ENCODE results near the gene ATAD3A. TPM values are rescaled to one million over a fixed set of nuclear protein-coding genes. Genes with fewer than 3 reads are reported as not detected.
A peak's percentile ranks its signal among the peaks of the same experiment; 100 is the strongest.

ATAD3A gene
- total and polyA plus RNA-seq, 9 of the 15 experiments (the other 6 are each of a cell fraction or from before 2014, with no cell fraction given), result 0.10 to 173 (median 36.7) TPM

- TF ChIP-seq E2F8 (IDR thresholded peaks at IDR 0.05; ENCODE audit: low read depth, partially characterized antibody) (peak; percentile 88), SMARCC2 (IDR thresholded peaks at IDR 0.05; ENCODE audit: low read depth) (no peak), TAF9B (IDR thresholded peaks at IDR 0.05; ENCODE audit: partially characterized antibody) (peak; percentile 2), THRAP3 (IDR thresholded peaks at IDR 0.05; ENCODE audit: borderline replicate concordance) (peak; percentile 93), TCF3 (CRISPR knock-in tag; IDR thresholded peaks at IDR 0.05) (0 out of 2 replicates have a peak, but pooled peaks have one; percentile 5), NCOR1 (IDR thresholded peaks at IDR 0.05) (peak; percentile 36; the same call in 1 of the 2 replicates), CCAR2 (IDR thresholded peaks at IDR 0.05; ENCODE audit: low read depth, low read length) (no peak), HMBOX1 (IDR thresholded peaks at IDR 0.05) (peak; percentile 86), ZBTB2 (IDR thresholded peaks at IDR 0.05) (peak; percentile 11; the same call in 1 of the 2 replicates), ELF4 (CRISPR knock-in tag; IDR thresholded peaks at IDR 0.05) (peak; percentile 30; the same call in 1 of the 2 replicates), TRIM24 (IDR thresholded peaks at IDR 0.05) (0 out of 4 replicates have a peak, but pooled peaks of 1 of the 2 experiments have one; percentile 37), POLR2AphosphoS5 (IDR thresholded peaks at IDR 0.05; ENCODE audit: control insufficient read depth, insufficient read depth, low read depth, low read length) (peak; percentile 53; the same call in 1 of the 2 replicates), ZBTB33 (CRISPR knock-in tag; IDR thresholded peaks at IDR 0.05) (peak; percentile 94), MYBL2 (IDR thresholded peaks at IDR 0.05; ENCODE audit: low read depth) (peak; percentile 93), MYBL2 (CRISPR knock-in tag; IDR thresholded peaks at IDR 0.05; ENCODE audit: borderline replicate concordance) (no peak)
Measured at GRCh38 chr1:1510912-1511532, 940 bp upstream of the ATAD3A start (continued).

All from K562 (cell line).